NB4 (cell line): ENCODE data around the gene EEF1A1.

ENCODE experiments used
- CTCF ChIP-seq: IDR thresholded peaks from one replicate; pipeline ENCODE4 v1.5.1; 2012; ENCODE audit warnings: low read depth, low read length
- POLR2A ChIP-seq: IDR thresholded peaks from 2 replicates; pipeline ENCODE4 v1.6.1; 2011; ENCODE audit warnings: mild to moderate bottlenecking; ENCODE audit not compliant: insufficient read length; ENCODE audit errors: extremely low read depth

- TF ChIP-seq CTCF (no peak), POLR2A (no peak)
Observed at GRCh38 chr6:73566954-73567591, 46.2 kb upstream of the EEF1A1 start.
